ENCODE measurements around the gene BTN2A1. TPM values are rescaled to one million over a fixed set of nuclear protein-coding genes. Genes with fewer than 3 reads are reported as not detected.

Gene BTN2A1
- total and polyA plus RNA-seq, 2 of the 13 experiments (the other 11 are each of a cell fraction or from before 2014, with no cell fraction given): 16.4 to 30.4 TPM

- TF ChIP-seq ZNF616 (CRISPR knock-in tag; IDR thresholded peaks at IDR 0.05; ENCODE audit: low read depth) (no peak), ZNF816 (CRISPR knock-in tag; IDR thresholded peaks at IDR 0.05; ENCODE audit: borderline replicate concordance) (peak; percentile 36; the same call in 1 of the 2 replicates), ARID4A (CRISPR knock-in tag; IDR thresholded peaks at IDR 0.05; ENCODE audit: borderline replicate concordance) (peak; percentile 22; the same call in 1 of the 2 replicates), HMG20B (CRISPR knock-in tag; conservative IDR thresholded peaks at IDR 0.05) (0 out of 2 replicates have a peak, but pooled peaks have one; percentile 63), LCORL (IDR thresholded peaks at IDR 0.05) (no peak), LCORL (CRISPR knock-in tag; IDR thresholded peaks at IDR 0.05) (peak; percentile 20; the same call in 1 of the 2 replicates), ZNF710 (CRISPR knock-in tag; IDR thresholded peaks at IDR 0.05; ENCODE audit: borderline replicate concordance) (peak; percentile 33; the same call in 1 of the 2 replicates), BRD4 (CRISPR knock-in tag; IDR thresholded peaks at IDR 0.05) (no peak), FOXJ3 (CRISPR knock-in tag; IDR thresholded peaks at IDR 0.05; ENCODE audit: borderline replicate concordance) (peak; percentile 64; the same call in 1 of the 2 replicates), EED (CRISPR knock-in tag; IDR thresholded peaks at IDR 0.05) (no peak), ATF3 (CRISPR knock-in tag; IDR thresholded peaks at IDR 0.05) (peak; percentile 67; the same call in 1 of the 2 replicates), ZNF614 (CRISPR knock-in tag; IDR thresholded peaks at IDR 0.05; ENCODE audit: borderline replicate concordance) (peak; percentile 69), TEAD3 (CRISPR knock-in tag; optimal IDR thresholded peaks at IDR 0.05; ENCODE audit: borderline replicate concordance) (peak; percentile 83), HBP1 (CRISPR knock-in tag; IDR thresholded peaks at IDR 0.05; ENCODE audit: low read depth) (0 out of 2 replicates have a peak, but pooled peaks have one; percentile 49), ZBTB33 (CRISPR knock-in tag; IDR thresholded peaks at IDR 0.05) (peak; percentile 89), ZNF292 (CRISPR knock-in tag; IDR thresholded peaks at IDR 0.05; ENCODE audit: borderline replicate concordance, low read depth) (peak; percentile 65)
Observed at GRCh38 chr6:26514984-26515383, 57.2 kb downstream of the BTN2A1 start (continued).
